ENCODE data around the gene CHID1. TPM values are rescaled to one million over a fixed set of nuclear protein-coding genes. Genes with fewer than 3 reads are reported as not detected.

CHID1 gene
- total and polyA plus RNA-seq, 9 of the 15 experiments (the other 6 are each of a cell fraction or from before 2014, with no cell fraction given): 15.1 to 108 (median 39.8) TPM

- TF ChIP-seq MYC (IDR thresholded peaks at IDR 0.05; ENCODE audit: low read depth, low read length): peak; percentile 70; the same call in 1 of the 2 replicates
- TF ChIP-seq MYC (CRISPR knock-in tag; IDR thresholded peaks at IDR 0.05; ENCODE audit: borderline replicate concordance, low read depth): no peak
- TF ChIP-seq ZNF830 (CRISPR knock-in tag; IDR thresholded peaks at IDR 0.05): no peak
- 0 out of 2 replicates have a peak, but pooled peaks have one; percentile 54 for TF ChIP-seq CBX1 (IDR thresholded peaks at IDR 0.05; ENCODE audit: low read depth)
These were observed 91.3 kb downstream of the CHID1 start (continued) for GRCh38 chr11:819129-819931.

GRCh38 chr11:818396-819128 is 92.0 kb downstream of the CHID1 start, which contains the start of gene PNPLA2:
Gene PNPLA2, plus strand, starts transcription at chr11:818914. Its CDS starts 805 bp downstream, at chr11:819719.
- in situ Hi-C loops (cut with MboI): no loop called here
- FAIRE-seq (peak; percentile 6), ATAC-seq (no peak), DNase-seq (ENCODE audit: extremely low read depth in 1 of 4, low spot score in 3 of 4) (no peak)
- intact Hi-C loops (cut with micrococcal nuclease): no loop called here
- Histone ChIP-seq H3K79me2 (ENCODE audit: control insufficient read depth, insufficient read depth, low read length) (peaks cover 27% of the 10 kb centered on the region), H2AFZ (ENCODE audit: low read depth, low read length) (peak within 1 kb of the TSS; percentile 93), H3K36me3 (ENCODE audit: control insufficient read depth, insufficient read depth, low read length) (peaks cover 31% of the 10 kb centered on the region; the same call in 2 of the 3 replicates), H4K20me1 (replicated peaks; ENCODE audit: control insufficient read depth, insufficient read depth, low read length) (peaks cover 13% of the 10 kb centered on the region), H3K9me3 (replicated peaks; ENCODE audit: control insufficient read depth, insufficient read depth, low read depth, low read length) (no peaks in the 10 kb centered on the region), H3K4me3 (peak within 1 kb of the TSS; percentile 89), H3K27ac (ENCODE audit: extremely low read depth, low read depth, low read length) (peak within 1 kb of the TSS; percentile 92), H3K9me1 (ENCODE audit: control insufficient read depth, insufficient read depth, low read length) (peaks cover 6% of the 10 kb centered on the region), H3K4me2 (ENCODE audit: insufficient read depth, low read length) (peak within 1 kb of the TSS; percentile 86), H3K9ac (ENCODE audit: insufficient read depth in 1 of 2, low read depth in 2 of 2, low read length in 2 of 2) (peak within 1 kb of the TSS; percentile 87 to 100), H3K4me1 (replicated peaks in 1 of 2; ENCODE audit: control insufficient read depth in 2 of 2, insufficient read depth in 2 of 2, low read length in 2 of 2) (peaks cover 11 to 62% of the 10 kb centered on the region in 2 experiments; a peak in 4 of 5 replicates), H3K27me3 (ENCODE audit: control insufficient read depth in 2 of 2, insufficient read depth in 2 of 2, low read length in 2 of 2) (no peaks in the 10 kb centered on the region)
- POLR2A ChIA-PET: interaction anchor here (0.6 to 5.2 kb wide), 11 partner anchors 7 to 258 kb away, joined by 3 to 36 read pairs (median 10); partner anchors contain the start of genes CD151, CRACR2B, LMNTD2 and POLR2L
- CTCF ChIA-PET (ENCODE audit: low intra/inter-chr PET ratio): no interaction called here
- 32% methylated on average over 19 of the region's 20 CpGs for WGBS (ENCODE audit: insufficient coverage, low coverage, missing lambda C conversion rate)
- no TSS peak for BruUV-seq (replicated peaks)
- TF ChIP-seq NCOR1 (IDR thresholded peaks at IDR 0.05) (no peak), TRIM25 (IDR thresholded peaks at IDR 0.05; ENCODE audit: borderline replicate concordance) (no peak), MYBL2 (IDR thresholded peaks at IDR 0.05; ENCODE audit: low read depth) (no peak), MYBL2 (CRISPR knock-in tag; IDR thresholded peaks at IDR 0.05; ENCODE audit: borderline replicate concordance) (no peak), MAX (CRISPR knock-in tag; IDR thresholded peaks at IDR 0.05) (0 out of 2 replicates have a peak, but pooled peaks have one; percentile 25), CBX1 (IDR thresholded peaks at IDR 0.05; ENCODE audit: low read depth) (no peak), GATAD2B (IDR thresholded peaks at IDR 0.05; ENCODE audit: borderline replicate concordance) (peak; percentile 8; the same call in 1 of the 2 replicates), HNRNPLL (IDR thresholded peaks at IDR 0.05; ENCODE audit: low read depth, low read length, poor library complexity, severe bottlenecking) (no peak), ZKSCAN3 (CRISPR knock-in tag; IDR thresholded peaks at IDR 0.05) (no peak), ZNF57 (CRISPR knock-in tag; IDR thresholded peaks at IDR 0.05) (no peak), TBL1XR1 (IDR thresholded peaks at IDR 0.05; ENCODE audit: low read length in 2 of 2) (no peak), HES1 (IDR thresholded peaks at IDR 0.05; ENCODE audit: low read depth) (no peak), ZNF143 (CRISPR knock-in tag; IDR thresholded peaks at IDR 0.05) (0 out of 2 replicates have a peak, but pooled peaks have one; percentile 35), STAT5B (CRISPR knock-in tag; IDR thresholded peaks at IDR 0.05) (no peak), MCM3 (IDR thresholded peaks at IDR 0.05) (no peak)
